Testis (tissue), 3 donors: Measurements from ENCODE around the gene NT5C. TPM values are rescaled to one million over a fixed set of nuclear protein-coding genes. Genes with fewer than 3 reads are reported as not detected.

Experiments
- DNase-seq: peaks from one replicate; pipeline ENCODE4 v3.0.0-alpha.2; 2019
- H3K27ac ChIP-seq, 2 donors: fragments of 200-600 bp; sonication (generic); one replicate each; pipeline ENCODE4 v1.5.1; 2019
- H3K27me3 ChIP-seq: fragments of 200-600 bp; sonication (generic); one replicate; pipeline ENCODE4 v1.5.1; 2019
- H3K36me3 ChIP-seq: fragments of 200-600 bp; sonication (generic); one replicate; pipeline ENCODE4 v1.5.1; 2017; ENCODE audit warnings: low read depth; ENCODE audit errors: missing control alignments
- H3K4me1 ChIP-seq: fragments of 200-600 bp; sonication (generic); one replicate; pipeline ENCODE4 v1.5.1; 2019
- H3K4me3 ChIP-seq, 2 donors: fragments of 200-600 bp; sonication (generic); one replicate each; pipeline ENCODE4 v1.5.1; 2017 to 2019
- H3K9me3 ChIP-seq: fragments of 200-600 bp; sonication (generic); one replicate; pipeline ENCODE4 v1.5.1; 2017
- POLR2A ChIP-seq: fragments of 450-650 bp; IDR thresholded peaks from one replicate; pipeline ENCODE4 v1.6.1; 2017; ENCODE audit warnings: antibody characterized with exemption, mild to moderate bottlenecking, moderate library complexity
- WGBS, 2 donors: methylation state at CpG; one replicate each; pipeline ENCODE4 v1.1.5; 2018; 5-methylcytosine and 5-hydroxymethylcytosine counted together
- intact Hi-C: fragments of 100-400 bp; cut with DNase I; formaldehyde crosslinking; loops from one replicate; pipeline ENCODE4 v1.15.1; 2023; ENCODE audit warnings: low total_unique reads
- polyA plus RNA-seq: library from polyadenylated mRNA; stranded (reverse); fragments of 350-450 nt; fragmentation: Illumina TruSeq; extraction: RNeasy Lipid Tissue Mini Kit (QIAGEN cat#74804); gene quantifications from one replicate; pipeline ENCODE4 v1.2.3, GENCODE V29; 2014; ENCODE audit warnings: low read depth, low replicate concordance; ENCODE audit not compliant: insufficient read depth
- total RNA-seq, 2 donors: library from RNA; depleted of rRNA; stranded (reverse); fragments of >200 nt; gene quantifications; one replicate each; pipeline ENCODE4 v1.2.3, GENCODE V29; 2016
- TF ChIP-seq, protein P1 (sequence below), 3 experiments: fragments of 450-650 bp in 2 of 3; fragments of 200-600 bp in 1 of 3; sonication (generic) in 1 of 3; IDR thresholded peaks; one replicate each; pipeline ENCODE4 v1.5.1; 2016 to 2019; ENCODE audit warnings: antibody characterized with exemption in 3 of 3, mild to moderate bottlenecking in 2 of 3, moderate library complexity in 1 of 3

Gene NT5C
- total and polyA plus RNA-seq, 3 donors from 2014 or later = 22.2 to 83.6 (median 76.5) TPM

- Histone ChIP-seq H3K4me3 (no peak overlapping the region), H3K36me3 (no peaks in the 10 kb centered on the region), H3K4me1 (no peaks in the 10 kb centered on the region), H3K9me3 (no peaks in the 10 kb centered on the region), H3K27ac (no peak overlapping the region), H3K27me3 (no peaks in the 10 kb centered on the region)
- intact Hi-C loops = no loop called here
- 96 to 97% methylated on average over 29 to 31 of the region's 31 CpGs for WGBS, 2 donors
- TF ChIP-seq POLR2A = no peak
- TF ChIP-seq, protein P1, sequence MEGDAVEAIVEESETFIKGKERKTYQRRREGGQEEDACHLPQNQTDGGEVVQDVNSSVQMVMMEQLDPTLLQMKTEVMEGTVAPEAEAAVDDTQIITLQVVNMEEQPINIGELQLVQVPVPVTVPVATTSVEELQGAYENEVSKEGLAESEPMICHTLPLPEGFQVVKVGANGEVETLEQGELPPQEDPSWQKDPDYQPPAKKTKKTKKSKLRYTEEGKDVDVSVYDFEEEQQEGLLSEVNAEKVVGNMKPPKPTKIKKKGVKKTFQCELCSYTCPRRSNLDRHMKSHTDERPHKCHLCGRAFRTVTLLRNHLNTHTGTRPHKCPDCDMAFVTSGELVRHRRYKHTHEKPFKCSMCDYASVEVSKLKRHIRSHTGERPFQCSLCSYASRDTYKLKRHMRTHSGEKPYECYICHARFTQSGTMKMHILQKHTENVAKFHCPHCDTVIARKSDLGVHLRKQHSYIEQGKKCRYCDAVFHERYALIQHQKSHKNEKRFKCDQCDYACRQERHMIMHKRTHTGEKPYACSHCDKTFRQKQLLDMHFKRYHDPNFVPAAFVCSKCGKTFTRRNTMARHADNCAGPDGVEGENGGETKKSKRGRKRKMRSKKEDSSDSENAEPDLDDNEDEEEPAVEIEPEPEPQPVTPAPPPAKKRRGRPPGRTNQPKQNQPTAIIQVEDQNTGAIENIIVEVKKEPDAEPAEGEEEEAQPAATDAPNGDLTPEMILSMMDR (IDR thresholded peaks at IDR 0.05) = no peak
- DNase-seq = no peak
Measured at GRCh38 chr17:75099881-75100595, 31.5 kb downstream of the NT5C start.

DNA sequence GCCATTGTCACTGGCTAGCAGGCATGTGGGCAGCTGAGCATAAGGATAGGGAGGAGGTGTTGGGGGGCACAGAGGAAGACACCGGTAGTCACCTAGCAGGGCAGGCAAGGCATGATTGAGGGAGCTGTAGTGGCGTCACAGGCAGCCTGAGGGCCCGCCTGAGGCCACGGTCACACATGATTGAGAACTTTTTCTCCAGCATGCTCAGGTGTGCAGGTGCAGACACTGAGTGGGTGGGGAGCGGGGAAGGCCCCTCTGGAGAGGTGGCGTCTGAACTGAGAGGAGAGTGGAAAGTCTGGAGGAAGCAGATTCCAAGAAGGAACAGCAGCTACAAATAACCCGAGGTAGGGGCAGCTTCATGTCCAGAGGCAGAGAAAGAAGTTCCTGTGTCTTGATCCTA lies 32.7 kb downstream of the NT5C start:
- TF ChIP-seq, protein P1 (IDR thresholded peaks at IDR 0.05) = no peak
- TF ChIP-seq POLR2A = no peak

DNA sequence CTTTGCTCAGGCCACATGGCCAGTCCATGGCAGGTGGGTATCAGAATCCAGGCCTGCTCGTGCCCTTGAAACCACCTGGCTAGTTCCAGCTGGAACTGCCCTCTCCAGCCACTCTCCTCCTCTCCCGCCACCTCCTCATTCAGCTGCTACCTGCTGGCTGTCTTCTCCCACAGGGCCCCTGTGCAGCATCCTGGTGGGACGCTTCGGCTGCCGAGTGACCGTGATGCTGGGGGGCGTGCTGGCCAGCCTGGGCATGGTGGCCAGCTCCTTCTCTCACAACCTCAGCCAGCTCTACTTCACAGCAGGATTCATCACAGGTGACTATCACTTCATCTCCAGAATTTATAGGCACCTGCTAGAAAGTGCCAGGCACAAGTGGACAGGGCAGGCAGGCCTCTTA lies 33.7 kb downstream of the NT5C start:
- Histone ChIP-seq H3K27me3 (no peaks in the 10 kb centered on the region), H3K27ac (no peak overlapping the region), H3K4me3 (no peak overlapping the region), H3K36me3 (no peaks in the 10 kb centered on the region), H3K4me1 (no peaks in the 10 kb centered on the region), H3K9me3 (no peaks in the 10 kb centered on the region)
- DNase-seq = no peak
- TF ChIP-seq, protein P1 (IDR thresholded peaks at IDR 0.05) = no peak
- no peak for TF ChIP-seq POLR2A
- intact Hi-C loops = no loop called here
- WGBS, 2 donors = 96 to 97% methylated on average over 7 of the region's 7 CpGs

More for the DNA sequence above, 32.7 kb downstream of the NT5C start:
- intact Hi-C loops = no loop called here
- H3K4me1 ChIP-seq = no peaks in the 10 kb centered on the region
- H3K9me3 ChIP-seq = no peaks in the 10 kb centered on the region
- H3K27me3 ChIP-seq = no peaks in the 10 kb centered on the region
- H3K4me3 ChIP-seq = no peak overlapping the region
- 82 to 96% methylated on average over 7 of the region's 7 CpGs for WGBS, 2 donors
- H3K27ac ChIP-seq = no peak overlapping the region
- no peaks in the 10 kb centered on the region for H3K36me3 ChIP-seq
- no peak for DNase-seq

- Histone ChIP-seq H3K9me3 (no peaks in the 10 kb centered on the region), H3K27me3 (no peaks in the 10 kb centered on the region), H3K36me3 (no peaks in the 10 kb centered on the region), H3K4me1 (peaks cover 5% of the 10 kb centered on the region), H3K27ac (no peak overlapping the region), H3K4me3 (no peak overlapping the region)
- WGBS, 2 donors = 69 to 76% methylated on average over 12 to 14 of the region's 14 CpGs
- intact Hi-C loops = no loop called here
- no peak for TF ChIP-seq POLR2A
- TF ChIP-seq, protein P1 (IDR thresholded peaks at IDR 0.05) = no peak
- no peak for DNase-seq
Measured at GRCh38 chr17:75096082-75096625, 35.4 kb downstream of the NT5C start.
